Stimulated activated CD8-positive, alpha-beta memory T cell treated with anti-CD3 and anti-CD28 coated beads, Interleukin-7, amount 100 ng/mL, for 24 hours (primary cell): ENCODE measurements around the gene TTC24.
"Not testable (repeated sequence)": the region's sequence is repeated elsewhere in the genome, so short reads cannot be mapped to it uniquely, and the experiment has no call there.

Experiments used
- DNase-seq: peaks from one replicate; pipeline ENCODE4 v3.0.0-alpha.2; 2020; ENCODE audit warnings: low read depth

The TTC24 gene

DNA sequence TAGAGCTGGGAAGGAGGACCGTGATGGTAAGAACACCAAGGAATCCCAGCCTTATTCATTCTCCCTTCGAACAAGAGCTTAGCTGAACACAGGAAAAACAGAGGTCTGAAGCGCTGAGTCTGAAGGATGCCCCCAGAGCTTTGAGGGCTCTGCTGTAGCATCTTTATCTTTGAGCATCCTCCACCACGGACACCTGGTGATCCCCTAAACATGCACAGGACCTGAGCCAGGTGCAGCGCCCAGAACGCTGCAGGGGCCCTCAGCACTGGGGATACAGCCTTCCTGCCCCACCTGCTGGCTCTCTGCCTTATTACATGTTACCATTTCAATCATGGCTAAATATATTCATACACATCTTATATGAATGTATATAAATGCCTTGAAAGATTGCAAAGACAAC lies 29.5 kb downstream of the TTC24 start:
- no peak for DNase-seq

- DNase-seq: not testable (repeated sequence)
These were observed 30.5 kb downstream of the TTC24 start for GRCh38 chr1:156610072-156610471.

GRCh38 chr1:156612666-156613065 lies 33.1 kb downstream of the TTC24 start:
- no peak for DNase-seq

GRCh38 chr1:156615946-156616345 lies 36.4 kb downstream of the TTC24 start:
- no peak for DNase-seq

DNA sequence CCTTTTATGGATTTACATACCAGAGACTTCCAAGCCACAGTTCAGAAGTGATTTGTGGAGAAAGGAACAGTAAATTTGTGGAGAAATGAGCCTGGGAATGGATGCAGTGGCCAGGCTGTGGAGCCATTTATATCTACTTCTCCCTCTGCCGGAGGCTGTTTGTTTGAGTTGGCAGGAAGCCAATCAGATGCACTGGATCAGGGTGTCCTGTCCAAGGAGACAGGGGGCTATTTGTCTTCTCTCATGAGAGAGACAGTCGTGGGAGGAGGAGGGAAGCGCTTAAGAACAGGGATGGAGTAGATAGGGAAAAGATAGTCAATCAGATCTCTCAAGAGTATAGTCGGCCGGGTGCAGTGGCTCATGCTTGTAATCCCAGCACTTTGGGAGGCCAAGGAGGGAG lies 36.9 kb downstream of the TTC24 start:
- no peak for DNase-seq

DNA sequence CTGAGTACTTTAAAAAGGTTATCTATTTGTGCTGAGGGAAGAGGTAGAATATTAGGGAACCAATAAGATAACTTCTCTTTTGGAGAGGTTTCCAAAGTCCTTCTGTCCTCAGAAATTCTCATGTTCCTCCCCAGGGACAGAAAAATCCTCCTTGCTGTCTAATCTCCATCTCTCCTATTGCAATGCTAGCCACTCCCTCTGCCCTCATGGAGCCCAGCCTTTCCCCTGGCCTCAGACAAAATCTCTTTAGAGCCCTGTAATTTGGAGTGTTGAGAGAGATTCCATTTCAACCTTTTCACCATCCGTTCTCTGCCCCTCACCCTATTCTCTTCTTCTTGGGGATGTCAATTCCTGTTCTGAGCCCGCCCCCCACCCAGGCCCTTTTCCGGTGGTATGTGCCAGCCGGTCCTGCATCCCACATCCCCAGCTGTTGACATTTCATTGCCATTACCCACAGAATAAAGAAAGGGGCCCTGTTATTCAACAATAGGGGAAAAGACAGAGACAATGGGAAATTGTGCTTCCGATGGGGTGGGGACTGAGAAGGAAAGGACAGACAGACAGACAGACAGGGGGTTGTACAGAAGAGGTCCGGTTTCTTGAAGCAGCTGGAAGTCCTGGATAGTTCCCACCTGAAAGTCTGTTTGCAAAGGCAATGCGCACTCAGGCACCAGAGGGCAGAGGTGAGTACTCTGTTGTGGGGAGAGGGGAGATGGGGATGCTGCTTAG lies 39.5 kb downstream of the TTC24 start, which contains the start of gene HAPLN2:
TSS of gene HAPLN2 (plus strand) at position 563 of the 729 bp plus-strand sequence. CDS start 4,076 bp downstream, outside the sequence.
- DNase-seq: no peak

GRCh38 chr1:156619582-156619955 lies 40.0 kb downstream of the TTC24 start:
- no peak for DNase-seq

GRCh38 chr1:156622581-156623297 lies 43.2 kb downstream of the TTC24 start:
- no peak for DNase-seq

DNA sequence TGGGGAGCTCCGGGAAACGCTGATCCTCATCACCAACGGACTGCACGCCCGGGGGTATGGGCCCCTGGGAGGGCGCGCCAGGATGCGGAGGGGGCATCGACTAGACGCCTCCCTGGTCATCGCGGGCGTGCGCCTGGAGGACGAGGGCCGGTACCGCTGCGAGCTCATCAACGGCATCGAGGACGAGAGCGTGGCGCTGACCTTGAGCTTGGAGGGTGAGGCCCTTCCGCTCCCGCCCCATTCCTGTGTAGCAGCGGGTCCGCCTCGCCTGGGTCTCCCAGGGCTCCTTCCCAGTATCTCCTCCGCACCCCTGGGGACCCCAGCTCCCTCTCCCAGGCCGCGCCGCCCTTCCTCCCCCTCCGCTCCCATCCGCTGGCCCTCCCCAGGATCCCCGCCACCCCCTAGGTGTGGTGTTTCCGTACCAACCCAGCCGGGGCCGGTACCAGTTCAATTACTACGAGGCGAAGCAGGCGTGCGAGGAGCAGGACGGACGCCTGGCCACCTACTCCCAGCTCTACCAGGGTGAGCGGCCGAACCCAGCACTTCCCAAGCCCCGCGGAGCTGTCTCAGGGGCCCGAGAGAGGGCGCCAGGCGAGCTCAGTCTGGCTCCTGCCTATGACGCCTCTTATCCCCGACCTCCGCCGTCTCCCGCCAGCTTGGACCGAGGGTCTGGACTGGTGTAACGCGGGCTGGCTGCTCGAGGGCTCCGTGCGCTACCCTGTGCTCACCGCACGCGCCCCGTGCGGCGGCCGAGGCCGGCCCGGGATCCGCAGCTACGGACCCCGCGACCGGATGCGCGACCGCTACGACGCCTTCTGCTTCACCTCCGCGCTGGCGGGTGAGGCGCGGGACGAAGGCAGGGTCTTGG lies 44.7 kb downstream of the TTC24 start:
- DNase-seq: no peak

- no peak for DNase-seq
These were observed 45.4 kb downstream of the TTC24 start for GRCh38 chr1:156624814-156625435.

DNA sequence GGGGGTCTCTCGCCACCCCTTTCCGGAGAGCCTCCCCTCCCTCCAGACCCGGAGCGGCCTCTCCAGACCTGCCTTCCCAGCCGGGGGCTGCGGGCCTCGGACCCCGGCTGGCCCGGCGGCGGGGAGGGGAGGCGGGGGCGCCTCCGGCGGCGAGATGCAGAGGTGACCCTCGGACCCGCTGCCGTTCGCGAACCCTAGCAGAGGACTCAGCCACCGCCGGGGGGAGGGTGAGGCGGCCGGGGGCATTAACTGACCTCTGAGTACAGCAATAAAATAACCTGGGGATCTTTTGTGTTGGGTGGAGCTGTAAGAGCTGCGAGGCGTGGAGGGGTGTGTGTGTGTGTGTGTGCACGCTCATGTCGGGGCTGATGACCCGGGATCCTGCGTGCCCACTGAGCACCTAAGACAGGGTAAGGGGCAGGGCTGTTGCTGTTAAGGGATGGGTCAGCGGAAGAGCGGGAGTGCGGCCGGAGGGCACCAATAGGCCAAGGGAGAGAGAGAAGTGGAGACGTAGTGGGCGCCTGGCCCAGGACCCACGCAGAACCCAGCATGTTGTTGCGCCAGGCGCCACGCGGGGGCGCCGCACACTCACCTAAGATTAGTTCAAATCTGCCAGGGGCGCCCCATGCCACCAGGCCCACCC lies 46.0 kb downstream of the TTC24 start:
- peak; percentile 41 for DNase-seq

DNA sequence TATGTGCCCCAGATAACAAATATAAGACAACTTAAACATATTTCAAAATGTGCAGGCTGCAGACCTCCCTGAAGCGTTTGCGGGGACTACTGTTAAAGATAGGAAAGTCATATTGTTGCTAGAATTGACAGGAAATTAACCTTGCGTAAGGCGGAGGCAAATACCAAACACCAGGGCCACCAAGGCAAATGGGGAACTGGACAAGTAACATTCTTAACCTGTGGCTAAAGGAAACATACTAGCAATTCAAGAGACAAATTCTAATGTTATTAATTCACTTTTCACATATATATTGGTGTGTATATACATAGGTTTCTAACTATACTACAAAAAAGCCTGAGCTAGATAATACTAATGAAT lies 46.5 kb downstream of the TTC24 start:
- DNase-seq: no peak

DNA sequence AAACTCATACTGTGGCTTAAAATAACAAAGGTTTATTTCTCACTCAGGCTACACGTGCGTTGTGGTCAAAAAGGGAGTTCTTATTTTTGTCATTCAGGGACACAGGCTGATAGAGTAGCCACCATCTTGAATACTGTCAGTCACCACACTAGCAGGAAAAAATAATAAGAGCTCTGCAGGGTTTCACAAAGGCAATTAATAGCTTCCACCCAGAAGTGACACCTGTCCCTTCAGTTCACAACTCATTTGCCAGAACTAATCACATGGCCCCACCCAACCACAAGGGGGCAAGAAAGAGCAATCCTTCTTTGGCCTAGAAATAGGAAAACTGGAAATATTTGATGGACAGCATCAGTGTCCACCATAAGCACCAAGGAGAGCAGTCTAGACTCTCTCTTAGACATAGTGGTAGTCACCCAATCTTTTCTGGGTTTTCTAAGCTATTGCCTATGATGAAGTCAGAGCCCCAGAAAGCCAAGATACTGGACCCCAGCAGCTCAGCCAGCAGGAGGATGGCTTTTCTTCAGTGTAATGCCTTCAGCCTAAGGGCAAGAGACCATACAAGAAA lies 47.9 kb downstream of the TTC24 start:
- no peak for DNase-seq

GRCh38 chr1:156629823-156630449 lies 50.4 kb downstream of the TTC24 start:
- no peak for DNase-seq

- not testable (repeated sequence) for DNase-seq
These were observed 51.6 kb downstream of the TTC24 start for GRCh38 chr1:156631152-156631551.

GRCh38 chr1:156632355-156632754 lies 52.8 kb downstream of the TTC24 start:
- no peak for DNase-seq
